Thyroid gland (tissue), 4 donors: ENCODE data around the gene FGF6.

Source experiments
- CTCF ChIP-seq, 6 experiments: fragments of 200-600 bp in 3 of 6; fragments of 450-650 bp in 3 of 6; sonication (generic) in 3 of 6; IDR thresholded peaks; one replicate each; pipeline ENCODE4 v1.5.1; 2016 to 2019; ENCODE audit warnings: antibody characterized with exemption in 6 of 6, mild to moderate bottlenecking in 2 of 6, inconsistent platforms in 1 of 6, moderate library complexity in 1 of 6
- POLR2A ChIP-seq, 2 donors: fragments of 450-650 bp; IDR thresholded peaks; one replicate each; pipeline ENCODE4 v1.6.1; 2017; ENCODE audit warnings: antibody characterized with exemption in 2 of 2, mild to moderate bottlenecking in 2 of 2, moderate library complexity in 1 of 2

- TF ChIP-seq CTCF (IDR thresholded peaks at IDR 0.05) (no peak), POLR2A (IDR thresholded peaks at IDR 0.05) (no peak)
These were observed 43.9 kb upstream of the FGF6 start for GRCh38 chr12:4489556-4489955.
